ENCODE data around the gene ALDOB.

Gene ALDOB

GRCh38 chr9:101455656-101456240 is 20.2 kb upstream of the ALDOB start:
- DNase-seq (ENCODE audit: low spot score) = peak; percentile 55

- no peak for DNase-seq (ENCODE audit: low spot score)
These were observed 18.4 kb upstream of the ALDOB start for GRCh38 chr9:101453776-101454570.

GRCh38 chr9:101451498-101451897 is 15.9 kb upstream of the ALDOB start:
- DNase-seq (ENCODE audit: low spot score) = no peak

- DNase-seq (ENCODE audit: low spot score) = no peak
These were observed 15.4 kb upstream of the ALDOB start for GRCh38 chr9:101450931-101451330.

- DNase-seq (ENCODE audit: low spot score) = peak; percentile 85
These were observed 13.6 kb upstream of the ALDOB start for GRCh38 chr9:101449071-101449721.

GRCh38 chr9:101448680-101449070 is 13.1 kb upstream of the ALDOB start:
- DNase-seq (ENCODE audit: low spot score) = no peak

GRCh38 chr9:101446732-101447131 is 11.2 kb upstream of the ALDOB start:
- DNase-seq (ENCODE audit: low spot score) = no peak

GRCh38 chr9:101445353-101446029 is 9.9 kb upstream of the ALDOB start:
- peak; percentile 7 for DNase-seq (ENCODE audit: low spot score)

- no peak for DNase-seq (ENCODE audit: low spot score)
These were observed 7.8 kb upstream of the ALDOB start for GRCh38 chr9:101443364-101443771.

GRCh38 chr9:101442736-101443135 is 7.2 kb upstream of the ALDOB start:
- no peak for DNase-seq (ENCODE audit: low spot score)

- DNase-seq (ENCODE audit: low spot score) = no peak
These were observed 6.7 kb upstream of the ALDOB start for GRCh38 chr9:101442318-101442717.

- no peak for DNase-seq (ENCODE audit: low spot score)
These were observed 5.2 kb upstream of the ALDOB start for GRCh38 chr9:101440714-101441230.

- no peak for DNase-seq (ENCODE audit: low spot score)
These were observed 2.9 kb upstream of the ALDOB start for GRCh38 chr9:101438523-101438922.

GRCh38 chr9:101437806-101438232 is 2.2 kb upstream of the ALDOB start:
- DNase-seq (ENCODE audit: low spot score) = no peak

GRCh38 chr9:101434998-101435397 is 576 bp downstream of the ALDOB start:
- DNase-seq (ENCODE audit: low spot score) = no peak

- DNase-seq (ENCODE audit: low spot score) = no peak
These were observed 2.3 kb downstream of the ALDOB start for GRCh38 chr9:101433229-101433628.

GRCh38 chr9:101432740-101433139 is 2.8 kb downstream of the ALDOB start:
- DNase-seq (ENCODE audit: low spot score) = no peak

- DNase-seq (ENCODE audit: low spot score) = no peak
These were observed 3.4 kb downstream of the ALDOB start for GRCh38 chr9:101432171-101432570.

GRCh38 chr9:101429736-101430135 is 5.8 kb downstream of the ALDOB start:
- no peak for DNase-seq (ENCODE audit: low spot score)

GRCh38 chr9:101428909-101429308 is 6.7 kb downstream of the ALDOB start:
- no peak for DNase-seq (ENCODE audit: low spot score)

GRCh38 chr9:101427957-101428655 is 7.5 kb downstream of the ALDOB start:
- no peak for DNase-seq (ENCODE audit: low spot score)

- no peak for DNase-seq (ENCODE audit: low spot score)
These were observed 8.2 kb downstream of the ALDOB start for GRCh38 chr9:101427358-101427757.

All from GM03348 (cell line).